ENCODE results near the gene GAS1. TPM values are rescaled to one million over a fixed set of nuclear protein-coding genes. Genes with fewer than 3 reads are reported as not detected.

Gene GAS1
- total RNA-seq, 1 donor from 2014 or later, result 11.2 TPM

GRCh38 chr9:86946201-86947145, 833 bp downstream of the GAS1 start:
- no peaks in the 10 kb centered on the region for H3K9me3 Mint-ChIP-seq (ENCODE audit: unreplicated experiment)
- peaks cover 5% of the 10 kb centered on the region for H3K36me3 Mint-ChIP-seq (ENCODE audit: low read depth, unreplicated experiment)
- H3K27me3 Mint-ChIP-seq (ENCODE audit: unreplicated experiment), result peaks cover 12% of the 10 kb centered on the region
- peak overlapping the region; percentile 86 for H3K4me3 Mint-ChIP-seq (ENCODE audit: unreplicated experiment)
- TF ChIP-seq, protein P1, sequence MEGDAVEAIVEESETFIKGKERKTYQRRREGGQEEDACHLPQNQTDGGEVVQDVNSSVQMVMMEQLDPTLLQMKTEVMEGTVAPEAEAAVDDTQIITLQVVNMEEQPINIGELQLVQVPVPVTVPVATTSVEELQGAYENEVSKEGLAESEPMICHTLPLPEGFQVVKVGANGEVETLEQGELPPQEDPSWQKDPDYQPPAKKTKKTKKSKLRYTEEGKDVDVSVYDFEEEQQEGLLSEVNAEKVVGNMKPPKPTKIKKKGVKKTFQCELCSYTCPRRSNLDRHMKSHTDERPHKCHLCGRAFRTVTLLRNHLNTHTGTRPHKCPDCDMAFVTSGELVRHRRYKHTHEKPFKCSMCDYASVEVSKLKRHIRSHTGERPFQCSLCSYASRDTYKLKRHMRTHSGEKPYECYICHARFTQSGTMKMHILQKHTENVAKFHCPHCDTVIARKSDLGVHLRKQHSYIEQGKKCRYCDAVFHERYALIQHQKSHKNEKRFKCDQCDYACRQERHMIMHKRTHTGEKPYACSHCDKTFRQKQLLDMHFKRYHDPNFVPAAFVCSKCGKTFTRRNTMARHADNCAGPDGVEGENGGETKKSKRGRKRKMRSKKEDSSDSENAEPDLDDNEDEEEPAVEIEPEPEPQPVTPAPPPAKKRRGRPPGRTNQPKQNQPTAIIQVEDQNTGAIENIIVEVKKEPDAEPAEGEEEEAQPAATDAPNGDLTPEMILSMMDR (IDR thresholded peaks at IDR 0.05; ENCODE audit: unreplicated experiment), result no peak
- H3K4me1 Mint-ChIP-seq (ENCODE audit: unreplicated experiment), result peaks cover 22% of the 10 kb centered on the region
- no peak overlapping the region for H3K27ac Mint-ChIP-seq (ENCODE audit: unreplicated experiment)
- peak; percentile 72 for DNase-seq (ENCODE audit: low spot score)

DNA sequence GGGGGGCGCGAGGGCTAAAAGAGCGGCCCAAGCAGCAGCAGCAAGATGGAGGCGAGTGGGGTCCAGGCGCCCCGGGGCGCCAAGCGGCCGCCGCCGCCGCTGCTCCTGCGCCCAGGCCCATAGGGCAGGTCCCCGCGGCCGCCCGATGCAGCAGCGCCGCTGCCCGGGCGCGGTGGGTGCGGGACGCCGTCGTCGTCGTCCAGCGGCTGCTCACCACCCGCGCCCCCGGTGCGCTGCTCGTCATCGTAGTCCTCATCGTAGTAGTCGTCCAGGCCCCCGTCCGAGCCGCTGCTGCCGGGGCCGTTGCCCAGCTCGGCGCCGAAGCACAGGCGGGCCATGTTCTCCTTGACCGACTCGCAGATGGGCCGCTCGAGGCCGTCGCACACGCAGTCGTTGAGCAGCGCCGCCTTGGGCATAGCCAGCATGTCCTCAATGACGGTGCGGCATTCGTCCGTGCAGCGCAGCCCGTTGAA, 1.5 kb downstream of the GAS1 start:
- no peak overlapping the region for H3K27ac Mint-ChIP-seq (ENCODE audit: unreplicated experiment)
- DNase-seq (ENCODE audit: low spot score), result peak; percentile 56
- peak overlapping the region; percentile 86 for H3K4me3 Mint-ChIP-seq (ENCODE audit: unreplicated experiment)
- TF ChIP-seq, protein P1 (IDR thresholded peaks at IDR 0.05; ENCODE audit: unreplicated experiment), result no peak
- H3K4me1 Mint-ChIP-seq (ENCODE audit: unreplicated experiment), result peaks cover 29% of the 10 kb centered on the region
- H3K27me3 Mint-ChIP-seq (ENCODE audit: unreplicated experiment), result peaks cover 12% of the 10 kb centered on the region
- H3K9me3 Mint-ChIP-seq (ENCODE audit: unreplicated experiment), result no peaks in the 10 kb centered on the region
- peaks cover 5% of the 10 kb centered on the region for H3K36me3 Mint-ChIP-seq (ENCODE audit: low read depth, unreplicated experiment)

GRCh38 chr9:86944796-86945727, 2.2 kb downstream of the GAS1 start:
- peak overlapping the region; percentile 94 for H3K4me3 Mint-ChIP-seq (ENCODE audit: unreplicated experiment)
- peaks cover 32% of the 10 kb centered on the region for H3K4me1 Mint-ChIP-seq (ENCODE audit: unreplicated experiment)
- peak overlapping the region; percentile 84 for H3K27ac Mint-ChIP-seq (ENCODE audit: unreplicated experiment)
- peaks cover 12% of the 10 kb centered on the region for H3K27me3 Mint-ChIP-seq (ENCODE audit: unreplicated experiment)
- peaks cover 5% of the 10 kb centered on the region for H3K36me3 Mint-ChIP-seq (ENCODE audit: low read depth, unreplicated experiment)
- DNase-seq (ENCODE audit: low spot score), result peak; percentile 57
- TF ChIP-seq, protein P1 (IDR thresholded peaks at IDR 0.05; ENCODE audit: unreplicated experiment), result no peak
- H3K9me3 Mint-ChIP-seq (ENCODE audit: unreplicated experiment), result no peaks in the 10 kb centered on the region

DNA sequence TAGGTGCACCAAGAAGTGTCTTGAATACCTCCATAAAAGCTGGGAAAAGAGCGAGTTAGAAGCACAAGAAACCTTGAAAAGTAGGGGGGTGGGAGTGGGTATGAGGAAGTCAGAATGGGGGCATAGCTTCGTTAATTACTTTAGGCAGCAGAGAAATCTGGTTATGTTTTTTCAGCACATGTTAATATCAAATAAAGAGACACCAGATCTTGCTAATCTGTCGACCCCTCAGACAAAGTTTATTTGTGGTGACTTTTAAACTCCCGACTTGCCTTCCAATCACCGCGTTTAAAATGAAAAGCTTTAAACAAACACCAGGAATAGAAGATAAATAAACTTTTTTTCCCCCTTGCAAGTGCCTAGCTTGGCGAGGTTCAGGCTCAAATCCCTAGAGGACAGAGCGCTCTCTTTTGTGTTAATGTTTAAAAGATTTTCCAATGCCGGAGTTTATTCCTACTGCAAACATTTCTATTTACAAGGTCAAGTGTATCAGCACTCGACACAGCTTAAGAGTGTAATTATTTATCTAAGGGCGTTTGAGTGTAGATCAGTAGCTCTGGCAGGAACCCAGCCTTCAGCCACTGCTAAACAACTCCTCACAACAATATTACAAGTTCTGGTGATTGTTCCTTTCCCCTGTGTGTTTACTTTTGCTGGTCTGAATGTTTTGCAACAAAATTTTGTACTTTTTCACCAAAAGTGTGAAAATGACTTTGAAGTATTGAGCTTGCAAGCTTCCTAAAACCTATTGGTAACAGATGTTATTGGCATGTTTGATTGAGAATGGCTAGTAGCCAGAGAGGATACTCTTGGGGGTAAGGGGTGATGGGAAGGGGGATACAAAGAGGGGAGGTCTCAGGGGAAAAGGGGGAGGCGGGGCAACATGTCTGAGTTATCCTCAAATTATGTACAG, 3.8 kb downstream of the GAS1 start:
- no peak overlapping the region for H3K4me3 Mint-ChIP-seq (ENCODE audit: unreplicated experiment)
- H3K27me3 Mint-ChIP-seq (ENCODE audit: unreplicated experiment), result peaks cover 4% of the 10 kb centered on the region
- H3K36me3 Mint-ChIP-seq (ENCODE audit: low read depth, unreplicated experiment), result peaks cover 5% of the 10 kb centered on the region
- no peak for DNase-seq (ENCODE audit: low spot score)
- TF ChIP-seq, protein P1 (IDR thresholded peaks at IDR 0.05; ENCODE audit: unreplicated experiment), result no peak
- no peaks in the 10 kb centered on the region for H3K9me3 Mint-ChIP-seq (ENCODE audit: unreplicated experiment)
- H3K4me1 Mint-ChIP-seq (ENCODE audit: unreplicated experiment), result peaks cover 32% of the 10 kb centered on the region
- no peak overlapping the region for H3K27ac Mint-ChIP-seq (ENCODE audit: unreplicated experiment)
